SK-N-SH (cell line): ENCODE results near the gene SERPINA1. TPM values are rescaled to one million over a fixed set of nuclear protein-coding genes. Genes with fewer than 3 reads are reported as not detected.

Experiments
- CTCF ChIA-PET: fragments of 300-600, 350-600 bp; formaldehyde crosslinking; extraction: SDS; loops from one replicate; lab custom pipeline; 2021; lab: Yijun Ruan, JAX
- POLR2A ChIA-PET: fragments of 350-600 bp; sonication (Branson Sonifier 250); formaldehyde crosslinking; extraction: SDS; loops from one replicate; lab custom pipeline; 2020; ENCODE audit warnings: antibody characterized with exemption, inconsistent platforms; lab: Yijun Ruan, JAX
- DNase-seq: peaks from one replicate; pipeline ENCODE4 v3.0.0; 2012
- H2AFZ ChIP-seq: fragments of 200-600 bp; sonication (generic); 2 replicates; pipeline ENCODE4 v1.8.1; 2016; ENCODE audit warnings: antibody characterized with exemption, mild to moderate bottlenecking, low read depth
- H3F3A ChIP-seq: fragments of 200-600 bp; sonication (generic); replicated peaks from 2 replicates; pipeline ENCODE3; 2016; ENCODE audit warnings: antibody characterized with exemption, mild to moderate bottlenecking; ENCODE audit not compliant: insufficient read depth
- H3K27ac ChIP-seq, 2 experiments: fragments of 200-500 bp in 1 of 2; fragments of 200-600 bp in 1 of 2; sonication (Bioruptor generic) in 1 of 2; sonication (generic), shearing (Covaris generic) in 1 of 2; 2 replicates each; pipeline versions ENCODE4 v1.5.1 to v1.6.1; 2014 to 2016; ENCODE audit warnings: low read depth in 2 of 2, inconsistent platforms in 1 of 2, low read length in 1 of 2, mild to moderate bottlenecking in 1 of 2, mixed read lengths in 1 of 2
- H3K27me3 ChIP-seq: fragments of 200-600 bp; sonication (generic), shearing (Covaris generic); 2 replicates; pipeline ENCODE4 v1.6.1; 2016; ENCODE audit warnings: mixed run types; ENCODE audit not compliant: insufficient read depth
- H3K36me3 ChIP-seq, 2 experiments: fragments of 200-500 bp in 1 of 2; fragments of 200-600 bp in 1 of 2; sonication (Bioruptor generic) in 1 of 2; sonication (generic) in 1 of 2; replicated peaks in 1 of 2; 2 replicates each; pipeline versions ENCODE3 to v1.5.1; 2014 to 2016; ENCODE audit warnings: low read length in 1 of 2, mild to moderate bottlenecking in 1 of 2; ENCODE audit not compliant: insufficient read depth in 2 of 2, control insufficient read depth in 1 of 2
- H3K4me1 ChIP-seq, 2 experiments: fragments of 200-500 bp in 1 of 2; fragments of 200-600 bp in 1 of 2; sonication (Bioruptor generic) in 1 of 2; sonication (generic), shearing (Covaris generic) in 1 of 2; 2 replicates each; pipeline versions ENCODE4 v1.5.1 to v1.6.1; 2014 to 2016; ENCODE audit warnings: low read depth in 1 of 2, low read length in 1 of 2, mixed run types in 1 of 2; ENCODE audit not compliant: insufficient read depth in 2 of 2, control insufficient read depth in 1 of 2
- H3K4me2 ChIP-seq: fragments of 200-600 bp; sonication (generic), shearing (Covaris generic); 2 replicates; pipeline ENCODE4 v1.6.1; 2017; ENCODE audit warnings: mixed run types
- H3K4me3 ChIP-seq, 2 experiments: fragments of 200-500 bp in 1 of 2; fragments of 200-600 bp in 1 of 2; sonication (Bioruptor generic) in 1 of 2; sonication (generic), shearing (Covaris generic) in 1 of 2; 2 replicates each; pipeline versions ENCODE4 v1.5.1 to v1.8.1; 2014 to 2016; ENCODE audit warnings: low read depth in 2 of 2, inconsistent platforms in 1 of 2, low read length in 1 of 2, mild to moderate bottlenecking in 1 of 2, mixed read lengths in 1 of 2, moderate library complexity in 1 of 2
- H3K79me2 ChIP-seq: fragments of 200-600 bp; sonication (generic); 2 replicates; pipeline ENCODE4 v1.8.1; 2017; ENCODE audit warnings: mild to moderate bottlenecking; ENCODE audit not compliant: insufficient read depth
- H3K9ac ChIP-seq: fragments of 200-600 bp; sonication (generic); 2 replicates; pipeline ENCODE4 v1.6.1; 2017; ENCODE audit warnings: mixed run types
- H3K9me2 ChIP-seq: fragments of 200-600 bp; sonication (generic); 2 replicates; pipeline ENCODE4 v1.6.1; 2017; ENCODE audit warnings: mixed run types
- H3K9me3 ChIP-seq: fragments of 200-600 bp; sonication (generic); 2 replicates; pipeline ENCODE4 v1.6.1; 2017; ENCODE audit warnings: mixed run types, mild to moderate bottlenecking, moderate library complexity
- H4K20me1 ChIP-seq: fragments of 200-600 bp; sonication (generic); 2 replicates; pipeline ENCODE4 v1.6.1; 2017; ENCODE audit warnings: mild to moderate bottlenecking, mixed run types; ENCODE audit not compliant: insufficient read depth
- ELF1 ChIP-seq: IDR thresholded peaks from 2 replicates; pipeline ENCODE4 v1.4.0; 2012
- EP300 ChIP-seq, 2 experiments: IDR thresholded peaks; 2 replicates each; pipeline versions ENCODE4 v1.4.0 to v1.6.1; 2012; ENCODE audit warnings: borderline replicate concordance in 1 of 2, low read depth in 1 of 2, low read length in 1 of 2
- FOXM1 ChIP-seq: IDR thresholded peaks from 2 replicates; pipeline ENCODE4 v1.4.0; 2012; ENCODE audit warnings: low read depth, mild to moderate bottlenecking
- GABPA ChIP-seq: IDR thresholded peaks from 2 replicates; pipeline ENCODE4 v1.4.0; 2012; ENCODE audit warnings: low read depth, mild to moderate bottlenecking
- JUND ChIP-seq: IDR thresholded peaks from 2 replicates; pipeline ENCODE4 v1.4.0; 2012
- NFIC ChIP-seq: IDR thresholded peaks from 2 replicates; pipeline ENCODE4 v1.4.0; 2012; ENCODE audit warnings: borderline replicate concordance
- POLR2AphosphoS5 ChIP-seq: IDR thresholded peaks from 2 replicates; pipeline ENCODE4 v1.6.1; 2012; ENCODE audit warnings: low read depth, low read length
- RAD21 ChIP-seq: IDR thresholded peaks from 2 replicates; pipeline ENCODE4 v1.6.1; 2012; ENCODE audit warnings: mild to moderate bottlenecking, low read length
- RCOR1 ChIP-seq: fragments of 150-350 bp; IDR thresholded peaks from 2 replicates; pipeline ENCODE4 v1.6.1; 2017; ENCODE audit warnings: antibody characterized with exemption, low read length
- RFX5 ChIP-seq: IDR thresholded peaks from 2 replicates; pipeline ENCODE4 v1.6.1; 2012; ENCODE audit warnings: mild to moderate bottlenecking, improper control_type of control experiment, low read length
- RXRA ChIP-seq: IDR thresholded peaks from 2 replicates; pipeline ENCODE4 v1.4.0; 2012; ENCODE audit warnings: low read depth, mild to moderate bottlenecking, borderline replicate concordance
- SIN3A ChIP-seq: IDR thresholded peaks from 2 replicates; pipeline ENCODE4 v1.6.1; 2012; ENCODE audit warnings: low read depth, mild to moderate bottlenecking, low read length, moderate library complexity, borderline replicate concordance
- SMC3 ChIP-seq: IDR thresholded peaks from 2 replicates; pipeline ENCODE4 v1.6.1; 2012; ENCODE audit warnings: low read depth, low read length, improper control_type of control experiment
- TAF1 ChIP-seq: IDR thresholded peaks from 2 replicates; pipeline ENCODE4 v1.6.1; 2012; ENCODE audit warnings: low read depth, mild to moderate bottlenecking, low read length, moderate library complexity, borderline replicate concordance
- TCF12 ChIP-seq: IDR thresholded peaks from 2 replicates; pipeline ENCODE4 v1.4.0; 2012
- TEAD4 ChIP-seq: IDR thresholded peaks from 2 replicates; pipeline ENCODE4 v1.4.0; 2012; ENCODE audit warnings: mild to moderate bottlenecking, borderline replicate concordance; ENCODE audit not compliant: insufficient read depth
- WGBS: methylation state at CpG from one replicate; pipeline ENCODE4 v1.1.6; 2017; ENCODE audit warnings: low lambda C conversion rate; 5-methylcytosine and 5-hydroxymethylcytosine counted together
- polyA plus RNA-seq, 3 experiments: library from polyadenylated mRNA; depleted of rRNA; stranded (reverse); fragments of >200 nt; gene quantifications; 2 replicates each; pipeline ENCODE4 v1.2.3, GENCODE V29; 2012
- TF ChIP-seq, protein P1 (sequence below): IDR thresholded peaks from 2 replicates; pipeline ENCODE4 v1.4.0; 2012; ENCODE audit warnings: low read depth, borderline replicate concordance
- TF ChIP-seq, protein P2 (sequence below): IDR thresholded peaks from 2 replicates; pipeline ENCODE4 v1.6.1; 2012; ENCODE audit warnings: mild to moderate bottlenecking, low read depth, low read length, moderate library complexity
- TF ChIP-seq, protein P3 (sequence below): IDR thresholded peaks from 2 replicates; pipeline ENCODE4; 2012
- TF ChIP-seq, protein P4 (sequence below): fragments of 150-350 bp; IDR thresholded peaks from 2 replicates; pipeline ENCODE4 v1.6.1; 2016; ENCODE audit warnings: mild to moderate bottlenecking, low read depth, low read length

SERPINA1 gene
- polyA plus RNA-seq, 1 of the 3 experiments (the other 2 are of a cell fraction), result 11.3 TPM

DNA sequence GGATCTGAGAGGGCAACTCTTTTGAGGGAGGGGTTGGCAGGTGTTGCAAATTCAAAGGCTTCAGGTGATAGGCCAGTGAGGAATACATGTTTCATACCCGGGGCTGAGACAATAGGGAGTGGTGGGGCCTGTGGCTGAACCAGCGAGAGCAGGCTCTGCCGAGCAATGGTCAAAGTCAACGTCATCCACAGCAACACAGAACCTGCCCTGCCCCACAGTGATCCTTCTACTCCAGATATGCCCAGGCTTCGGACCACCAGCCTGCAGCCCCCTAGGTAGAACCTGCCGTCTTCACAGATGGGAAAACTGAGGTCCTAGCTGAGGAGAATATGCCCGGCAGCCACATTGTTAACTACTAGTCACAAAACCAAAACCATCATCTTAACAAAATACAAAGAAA lies 4.1 kb downstream of the SERPINA1 start:
- POLR2A ChIA-PET, result no interaction called here

DNA sequence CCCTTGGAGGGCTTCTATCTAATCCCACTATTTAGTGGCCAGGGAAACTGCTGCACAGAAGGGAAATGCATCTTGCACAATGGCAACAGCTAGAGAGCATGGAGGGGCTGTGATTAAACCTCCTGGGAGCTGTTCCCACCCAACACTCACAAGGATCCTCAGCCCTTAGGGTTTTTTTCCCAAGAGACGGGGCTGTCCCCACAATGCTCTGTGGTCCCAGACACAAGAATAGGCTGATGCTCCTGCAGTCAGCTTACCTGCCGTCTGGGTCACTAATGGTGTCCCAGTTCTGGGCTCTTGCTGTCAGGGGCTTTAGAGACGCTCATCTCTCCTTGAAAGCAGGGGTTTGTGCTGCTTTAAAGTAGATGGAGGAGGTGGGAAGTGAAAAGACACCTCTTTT lies 4.6 kb downstream of the SERPINA1 start:
- Histone ChIP-seq H3F3A (peaks cover 3% of the 10 kb centered on the region), H3K27ac (no peak overlapping the region), H3K79me2 (no peaks in the 10 kb centered on the region), H3K4me1 (no peaks in the 10 kb centered on the region), H3K27me3 (no peaks in the 10 kb centered on the region), H3K9ac (no peak overlapping the region), H2AFZ (no peak overlapping the region)
- POLR2A ChIA-PET, result no interaction called here
- TF ChIP-seq TEAD4, result no peak
- no peak for TF ChIP-seq RAD21
- TF ChIP-seq RXRA, result no peak
- no peak for TF ChIP-seq ELF1
- TF ChIP-seq SMC3, result no peak
- TF ChIP-seq RCOR1, result no peak
- TF ChIP-seq, protein P1, sequence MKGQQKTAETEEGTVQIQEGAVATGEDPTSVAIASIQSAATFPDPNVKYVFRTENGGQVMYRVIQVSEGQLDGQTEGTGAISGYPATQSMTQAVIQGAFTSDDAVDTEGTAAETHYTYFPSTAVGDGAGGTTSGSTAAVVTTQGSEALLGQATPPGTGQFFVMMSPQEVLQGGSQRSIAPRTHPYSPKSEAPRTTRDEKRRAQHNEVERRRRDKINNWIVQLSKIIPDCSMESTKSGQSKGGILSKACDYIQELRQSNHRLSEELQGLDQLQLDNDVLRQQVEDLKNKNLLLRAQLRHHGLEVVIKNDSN, result no peak
- TF ChIP-seq JUND, result no peak
- TF ChIP-seq TCF12, result no peak
- TF ChIP-seq EP300 (IDR thresholded peaks at IDR 0.05; ENCODE audit: borderline replicate concordance in 1 of 2, low read depth in 1 of 2, low read length in 1 of 2), result no peak
- TF ChIP-seq, protein P2, sequence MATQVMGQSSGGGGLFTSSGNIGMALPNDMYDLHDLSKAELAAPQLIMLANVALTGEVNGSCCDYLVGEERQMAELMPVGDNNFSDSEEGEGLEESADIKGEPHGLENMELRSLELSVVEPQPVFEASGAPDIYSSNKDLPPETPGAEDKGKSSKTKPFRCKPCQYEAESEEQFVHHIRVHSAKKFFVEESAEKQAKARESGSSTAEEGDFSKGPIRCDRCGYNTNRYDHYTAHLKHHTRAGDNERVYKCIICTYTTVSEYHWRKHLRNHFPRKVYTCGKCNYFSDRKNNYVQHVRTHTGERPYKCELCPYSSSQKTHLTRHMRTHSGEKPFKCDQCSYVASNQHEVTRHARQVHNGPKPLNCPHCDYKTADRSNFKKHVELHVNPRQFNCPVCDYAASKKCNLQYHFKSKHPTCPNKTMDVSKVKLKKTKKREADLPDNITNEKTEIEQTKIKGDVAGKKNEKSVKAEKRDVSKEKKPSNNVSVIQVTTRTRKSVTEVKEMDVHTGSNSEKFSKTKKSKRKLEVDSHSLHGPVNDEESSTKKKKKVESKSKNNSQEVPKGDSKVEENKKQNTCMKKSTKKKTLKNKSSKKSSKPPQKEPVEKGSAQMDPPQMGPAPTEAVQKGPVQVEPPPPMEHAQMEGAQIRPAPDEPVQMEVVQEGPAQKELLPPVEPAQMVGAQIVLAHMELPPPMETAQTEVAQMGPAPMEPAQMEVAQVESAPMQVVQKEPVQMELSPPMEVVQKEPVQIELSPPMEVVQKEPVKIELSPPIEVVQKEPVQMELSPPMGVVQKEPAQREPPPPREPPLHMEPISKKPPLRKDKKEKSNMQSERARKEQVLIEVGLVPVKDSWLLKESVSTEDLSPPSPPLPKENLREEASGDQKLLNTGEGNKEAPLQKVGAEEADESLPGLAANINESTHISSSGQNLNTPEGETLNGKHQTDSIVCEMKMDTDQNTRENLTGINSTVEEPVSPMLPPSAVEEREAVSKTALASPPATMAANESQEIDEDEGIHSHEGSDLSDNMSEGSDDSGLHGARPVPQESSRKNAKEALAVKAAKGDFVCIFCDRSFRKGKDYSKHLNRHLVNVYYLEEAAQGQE, result no peak
- TF ChIP-seq GABPA, result no peak
- no peak for TF ChIP-seq POLR2AphosphoS5
- TF ChIP-seq SIN3A, result no peak
- no peak for TF ChIP-seq FOXM1
- TF ChIP-seq, all 33 proteins: peak for 0
- Histone ChIP-seq H4K20me1 (no peaks in the 10 kb centered on the region), H3K4me2 (no peak overlapping the region), H3K36me3 (no peaks in the 10 kb centered on the region), H3K9me2 (no peaks in the 10 kb centered on the region), H3K4me3 (no peak overlapping the region), H3K9me3 (no peaks in the 10 kb centered on the region)
- WGBS, result 83% methylated on average over 3 of the region's 3 CpGs
- CTCF ChIA-PET, result no interaction called here
- no peak for DNase-seq

More for the DNA sequence above, 4.1 kb downstream of the SERPINA1 start:
- H3K27me3 ChIP-seq, result no peaks in the 10 kb centered on the region
- 74% methylated on average over 4 of the region's 7 CpGs for WGBS
- no peak overlapping the region for H3K27ac ChIP-seq
- no peak overlapping the region for H2AFZ ChIP-seq
- CTCF ChIA-PET, result no interaction called here
- peaks cover 5% of the 10 kb centered on the region for H3F3A ChIP-seq
- no peak overlapping the region for H3K4me3 ChIP-seq
- no peak overlapping the region for H3K4me2 ChIP-seq
- no peaks in the 10 kb centered on the region for H4K20me1 ChIP-seq
- no peak overlapping the region for H3K9ac ChIP-seq
- DNase-seq, result no peak
- no peaks in the 10 kb centered on the region for H3K9me2 ChIP-seq
- no peaks in the 10 kb centered on the region for H3K36me3 ChIP-seq
- H3K79me2 ChIP-seq, result no peaks in the 10 kb centered on the region
- TF ChIP-seq RAD21 (no peak), NFIC (no peak), JUND (no peak), POLR2AphosphoS5 (no peak), TEAD4 (no peak), EP300 (IDR thresholded peaks at IDR 0.05; ENCODE audit: borderline replicate concordance in 1 of 2, low read depth in 1 of 2, low read length in 1 of 2) (no peak), RFX5 (no peak), TAF1 (no peak)
- TF ChIP-seq, protein P3, sequence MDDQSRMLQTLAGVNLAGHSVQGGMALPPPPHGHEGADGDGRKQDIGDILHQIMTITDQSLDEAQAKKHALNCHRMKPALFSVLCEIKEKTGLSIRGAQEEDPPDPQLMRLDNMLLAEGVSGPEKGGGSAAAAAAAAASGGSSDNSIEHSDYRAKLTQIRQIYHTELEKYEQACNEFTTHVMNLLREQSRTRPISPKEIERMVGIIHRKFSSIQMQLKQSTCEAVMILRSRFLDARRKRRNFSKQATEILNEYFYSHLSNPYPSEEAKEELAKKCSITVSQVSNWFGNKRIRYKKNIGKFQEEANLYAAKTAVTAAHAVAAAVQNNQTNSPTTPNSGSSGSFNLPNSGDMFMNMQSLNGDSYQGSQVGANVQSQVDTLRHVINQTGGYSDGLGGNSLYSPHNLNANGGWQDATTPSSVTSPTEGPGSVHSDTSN, result no peak
- TF ChIP-seq, protein P4, sequence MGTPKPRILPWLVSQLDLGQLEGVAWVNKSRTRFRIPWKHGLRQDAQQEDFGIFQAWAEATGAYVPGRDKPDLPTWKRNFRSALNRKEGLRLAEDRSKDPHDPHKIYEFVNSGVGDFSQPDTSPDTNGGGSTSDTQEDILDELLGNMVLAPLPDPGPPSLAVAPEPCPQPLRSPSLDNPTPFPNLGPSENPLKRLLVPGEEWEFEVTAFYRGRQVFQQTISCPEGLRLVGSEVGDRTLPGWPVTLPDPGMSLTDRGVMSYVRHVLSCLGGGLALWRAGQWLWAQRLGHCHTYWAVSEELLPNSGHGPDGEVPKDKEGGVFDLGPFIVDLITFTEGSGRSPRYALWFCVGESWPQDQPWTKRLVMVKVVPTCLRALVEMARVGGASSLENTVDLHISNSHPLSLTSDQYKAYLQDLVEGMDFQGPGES, result no peak
- TF ChIP-seq, all 33 proteins: peak for 0
- Histone ChIP-seq H3K4me1 (no peaks in the 10 kb centered on the region), H3K9me3 (no peaks in the 10 kb centered on the region)
